Measurements from ENCODE around the gene WDR90.

DNA sequence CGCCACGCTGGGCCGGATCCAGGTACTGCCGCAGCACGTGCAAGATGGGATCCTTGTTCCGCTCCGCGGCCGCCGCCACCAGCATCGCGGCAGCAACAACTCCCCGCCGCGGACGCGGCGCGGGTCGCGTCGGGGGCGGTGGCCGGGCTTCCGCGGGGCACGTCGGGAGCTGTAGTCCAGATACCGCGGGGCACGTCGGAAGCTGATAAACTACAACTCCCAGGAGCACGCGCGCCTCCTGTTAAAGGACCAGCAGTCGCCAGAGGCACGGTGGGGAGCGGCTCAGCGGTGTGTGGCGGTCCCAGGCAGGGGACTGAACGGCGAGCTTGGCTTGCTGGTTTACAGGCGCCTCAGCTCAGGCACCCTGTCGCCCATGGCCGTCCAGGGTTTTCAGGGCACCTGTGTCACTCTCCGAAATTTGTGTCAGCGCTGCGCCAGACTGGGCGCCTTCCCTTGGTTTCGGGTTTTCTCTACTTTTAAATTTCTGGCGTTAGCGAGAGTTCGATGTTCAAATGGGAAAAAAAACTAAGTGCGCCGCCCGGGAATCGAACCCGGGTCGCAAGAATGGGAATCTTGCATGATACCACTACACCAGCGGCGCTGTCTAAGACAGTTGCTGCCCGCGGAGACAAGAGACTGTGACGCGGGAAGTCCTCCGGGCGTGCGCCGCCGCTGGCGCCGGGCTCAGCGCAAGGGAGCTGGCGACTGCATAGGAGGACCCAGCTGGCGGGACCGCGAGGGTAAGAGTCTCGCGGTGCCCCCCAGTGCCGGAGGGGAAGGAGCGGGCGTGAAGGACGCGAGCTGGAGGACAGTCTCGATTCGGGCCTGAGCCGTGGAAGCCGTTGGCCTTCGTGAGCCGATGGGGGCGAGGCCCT lies 12.7 kb upstream of the WDR90 start, which contains the start of gene METTL26:
- TF ChIP-seq, protein P1, sequence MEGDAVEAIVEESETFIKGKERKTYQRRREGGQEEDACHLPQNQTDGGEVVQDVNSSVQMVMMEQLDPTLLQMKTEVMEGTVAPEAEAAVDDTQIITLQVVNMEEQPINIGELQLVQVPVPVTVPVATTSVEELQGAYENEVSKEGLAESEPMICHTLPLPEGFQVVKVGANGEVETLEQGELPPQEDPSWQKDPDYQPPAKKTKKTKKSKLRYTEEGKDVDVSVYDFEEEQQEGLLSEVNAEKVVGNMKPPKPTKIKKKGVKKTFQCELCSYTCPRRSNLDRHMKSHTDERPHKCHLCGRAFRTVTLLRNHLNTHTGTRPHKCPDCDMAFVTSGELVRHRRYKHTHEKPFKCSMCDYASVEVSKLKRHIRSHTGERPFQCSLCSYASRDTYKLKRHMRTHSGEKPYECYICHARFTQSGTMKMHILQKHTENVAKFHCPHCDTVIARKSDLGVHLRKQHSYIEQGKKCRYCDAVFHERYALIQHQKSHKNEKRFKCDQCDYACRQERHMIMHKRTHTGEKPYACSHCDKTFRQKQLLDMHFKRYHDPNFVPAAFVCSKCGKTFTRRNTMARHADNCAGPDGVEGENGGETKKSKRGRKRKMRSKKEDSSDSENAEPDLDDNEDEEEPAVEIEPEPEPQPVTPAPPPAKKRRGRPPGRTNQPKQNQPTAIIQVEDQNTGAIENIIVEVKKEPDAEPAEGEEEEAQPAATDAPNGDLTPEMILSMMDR (conservative IDR thresholded peaks at IDR 0.05 in 1 of 2, IDR thresholded peaks at IDR 0.05 in 1 of 2; ENCODE audit: extremely low read depth in 1 of 2, insufficient read depth in 1 of 2, low read depth in 1 of 2, low read length in 2 of 2), result peak in 1 of 2 donors; percentile 10
- TF ChIP-seq EZH2 (IDR thresholded peaks at IDR 0.05; ENCODE audit: borderline replicate concordance, low read length), result no peak
